ENCODE measurements around the gene NOLC1.

The NOLC1 gene

GRCh38 chr10:102109166-102110116 lies 42.7 kb upstream of the NOLC1 start:
- Histone ChIP-seq H3K4me2 (ENCODE audit: low read length) (no peak overlapping the region), H3K27me3 (ENCODE audit: control insufficient read depth, low read length) (no peaks in the 10 kb centered on the region), H3K9me3 (ENCODE audit: control insufficient read depth, insufficient read depth, low read length) (no peaks in the 10 kb centered on the region), H3F3A (ENCODE audit: control insufficient read depth, insufficient read depth) (no peaks in the 10 kb centered on the region), H3K27ac (ENCODE audit: low read depth, low read length) (no peak overlapping the region), H3K36me3 (ENCODE audit: control insufficient read depth, low read length) (peaks cover 59% of the 10 kb centered on the region), H4K20me1 (ENCODE audit: control insufficient read depth, insufficient read depth, low read depth, low read length) (peaks cover 25% of the 10 kb centered on the region), H3K4me1 (ENCODE audit: control insufficient read depth, low read length) (peaks cover 19% of the 10 kb centered on the region), H3K4me3 (ENCODE audit: low read length) (no peak overlapping the region), H3K79me2 (ENCODE audit: control insufficient read depth, low read length) (peaks cover 33% of the 10 kb centered on the region), H3K9me2 (replicated peaks; ENCODE audit: control insufficient read depth, low read length) (no peaks in the 10 kb centered on the region)
- TF ChIP-seq CTCF (IDR thresholded peaks at IDR 0.05; ENCODE audit: low read depth, low read length, poor library complexity, severe bottlenecking) (no peak), EZH2phosphoT487 (IDR thresholded peaks at IDR 0.05; ENCODE audit: borderline replicate concordance, low read length) (no peak)

GRCh38 chr10:102111276-102111675 lies 40.9 kb upstream of the NOLC1 start:
- Histone ChIP-seq H3K27ac (ENCODE audit: low read depth, low read length) (no peak overlapping the region), H3K36me3 (ENCODE audit: control insufficient read depth, low read length) (peaks cover 52% of the 10 kb centered on the region), H3K27me3 (ENCODE audit: control insufficient read depth, low read length) (no peaks in the 10 kb centered on the region), H3K4me3 (ENCODE audit: low read length) (no peak overlapping the region), H4K20me1 (ENCODE audit: control insufficient read depth, insufficient read depth, low read depth, low read length) (peaks cover 25% of the 10 kb centered on the region), H3K9me3 (ENCODE audit: control insufficient read depth, insufficient read depth, low read length) (no peaks in the 10 kb centered on the region), H3K79me2 (ENCODE audit: control insufficient read depth, low read length) (peaks cover 49% of the 10 kb centered on the region), H3K4me1 (ENCODE audit: control insufficient read depth, low read length) (peaks cover 32% of the 10 kb centered on the region), H3K9me2 (replicated peaks; ENCODE audit: control insufficient read depth, low read length) (no peaks in the 10 kb centered on the region), H3F3A (ENCODE audit: control insufficient read depth, insufficient read depth) (peaks cover 11% of the 10 kb centered on the region), H3K4me2 (ENCODE audit: low read length) (no peak overlapping the region)
- TF ChIP-seq EZH2phosphoT487 (IDR thresholded peaks at IDR 0.05; ENCODE audit: borderline replicate concordance, low read length) (no peak), CTCF (IDR thresholded peaks at IDR 0.05; ENCODE audit: low read depth, low read length, poor library complexity, severe bottlenecking) (no peak)

- peak overlapping the region; percentile 93 for H3K4me2 ChIP-seq (ENCODE audit: low read length)
- no peak overlapping the region for H3K27ac ChIP-seq (ENCODE audit: low read depth, low read length)
- H3K36me3 ChIP-seq (ENCODE audit: control insufficient read depth, low read length): peaks cover 45% of the 10 kb centered on the region
- H3K4me3 ChIP-seq (ENCODE audit: low read length): no peak overlapping the region
- no peaks in the 10 kb centered on the region for H3K9me2 ChIP-seq (replicated peaks; ENCODE audit: control insufficient read depth, low read length)
- H3F3A ChIP-seq (ENCODE audit: control insufficient read depth, insufficient read depth): peaks cover 20% of the 10 kb centered on the region
- no peaks in the 10 kb centered on the region for H3K27me3 ChIP-seq (ENCODE audit: control insufficient read depth, low read length)
- H3K4me1 ChIP-seq (ENCODE audit: control insufficient read depth, low read length): peaks cover 42% of the 10 kb centered on the region
- TF ChIP-seq CTCF (IDR thresholded peaks at IDR 0.05; ENCODE audit: low read depth, low read length, poor library complexity, severe bottlenecking) (peak; percentile 48), EZH2phosphoT487 (IDR thresholded peaks at IDR 0.05; ENCODE audit: borderline replicate concordance, low read length) (no peak)
- no peaks in the 10 kb centered on the region for H3K9me3 ChIP-seq (ENCODE audit: control insufficient read depth, insufficient read depth, low read length)
- H4K20me1 ChIP-seq (ENCODE audit: control insufficient read depth, insufficient read depth, low read depth, low read length): peaks cover 25% of the 10 kb centered on the region
- peaks cover 59% of the 10 kb centered on the region for H3K79me2 ChIP-seq (ENCODE audit: control insufficient read depth, low read length)
Observed at GRCh38 chr10:102112210-102112817, 39.9 kb upstream of the NOLC1 start.

Measured in DOHH2 (cell line).